Fibroblast of lung (primary cell): Measurements from ENCODE around the gene ENPEP. TPM values are rescaled to one million over a fixed set of nuclear protein-coding genes. Genes with fewer than 3 reads are reported as not detected.

Experiments used
- DNase-seq, 2 donors: peaks; one replicate each; pipeline versions ENCODE4 v3.0.0 to v3.0.0-alpha.2; 2010; ENCODE audit warnings: low read depth in 2 of 2
- H2AFZ ChIP-seq: 2 replicates; pipeline ENCODE4 v1.5.1; 2012; ENCODE audit warnings: low read length, control low read depth, inconsistent platforms
- H3K27ac ChIP-seq: 2 replicates; pipeline ENCODE4 v1.5.1; 2011; ENCODE audit warnings: low read length, control low read depth; ENCODE audit not compliant: insufficient read depth
- H3K27me3 ChIP-seq: 2 replicates; pipeline ENCODE4 v1.5.1; 2011; ENCODE audit warnings: mild to moderate bottlenecking, low read length; ENCODE audit not compliant: control insufficient read depth, insufficient read depth
- H3K36me3 ChIP-seq: 2 replicates; pipeline ENCODE4 v1.5.1; 2011; ENCODE audit warnings: low read length; ENCODE audit not compliant: control insufficient read depth, insufficient read depth
- H3K4me1 ChIP-seq: 2 replicates; pipeline ENCODE4 v1.5.1; 2011; ENCODE audit warnings: low read length; ENCODE audit not compliant: control insufficient read depth, insufficient read depth; ENCODE audit errors: extremely low read depth
- H3K4me2 ChIP-seq: 2 replicates; pipeline ENCODE4 v1.5.1; 2011; ENCODE audit warnings: low read length, control low read depth; ENCODE audit not compliant: insufficient read depth; ENCODE audit errors: extremely low read depth
- H3K4me3 ChIP-seq, 4 experiments: fragments of 200-600 bp in 1 of 4; sonication (generic) in 1 of 4; replicated peaks in 1 of 4; 2 replicates each; pipeline ENCODE4 v1.5.1; 2011 to 2016; ENCODE audit warnings: low read length in 4 of 4, low read depth in 3 of 4, mild to moderate bottlenecking in 3 of 4, control low read depth in 2 of 4, inconsistent platforms in 1 of 4, mixed read lengths in 1 of 4; ENCODE audit not compliant: insufficient read depth in 1 of 4; ENCODE audit errors: control extremely low read depth in 1 of 4
- H3K79me2 ChIP-seq: 2 replicates; pipeline ENCODE4 v1.5.1; 2012; ENCODE audit warnings: mild to moderate bottlenecking, low read length, inconsistent platforms; ENCODE audit not compliant: control insufficient read depth, insufficient read depth
- H3K9ac ChIP-seq: 2 replicates; pipeline ENCODE4 v1.5.1; 2011; ENCODE audit warnings: mild to moderate bottlenecking, low read length, control low read depth; ENCODE audit not compliant: insufficient read depth
- H3K9me3 ChIP-seq: 2 replicates; pipeline ENCODE4 v1.5.1; 2012; ENCODE audit warnings: low read depth, low read length; ENCODE audit not compliant: control insufficient read depth, insufficient read depth
- H4K20me1 ChIP-seq: 2 replicates; pipeline ENCODE4 v1.5.1; 2011; ENCODE audit warnings: low read length; ENCODE audit not compliant: control insufficient read depth, insufficient read depth; ENCODE audit errors: extremely low read depth
- EZH2 ChIP-seq: IDR thresholded peaks from 2 replicates; pipeline ENCODE4 v1.5.1; 2012; ENCODE audit warnings: low read length, control low read depth, mild to moderate bottlenecking; ENCODE audit errors: missing control alignments
- polyA plus RNA-seq, 2 donors: library from polyadenylated mRNA; depleted of rRNA in 1 of 2; stranded (reverse) in 1 of 2; unstranded in 1 of 2; fragments of >200 nt; gene quantifications; 2 replicates each; pipeline ENCODE4 v1.2.1, GENCODE V29; 2011 to 2012; ENCODE audit warnings: missing spikeins in 1 of 2
- total RNA-seq: library from RNA; depleted of rRNA; stranded (reverse); fragments of >200 nt; gene quantifications from 2 replicates; pipeline ENCODE4 v1.2.1, GENCODE V29; 2014
- TF ChIP-seq, protein P1 (sequence below), 2 donors: IDR thresholded peaks in 1 of 2; conservative IDR thresholded peaks in 1 of 2; 1 replicate in 1 of 2; 2 replicates in 1 of 2; pipeline ENCODE4 v1.5.1; 2011 to 2012; ENCODE audit warnings: low read length in 2 of 2, control low read depth in 1 of 2, inconsistent platforms in 1 of 2, low read depth in 1 of 2, mild to moderate bottlenecking in 1 of 2

ENPEP gene
- total and polyA plus RNA-seq, 2 donors (not counting 1 experiment from before 2014, with no cell fraction given), result 0.28 TPM; not detected in 1

DNA sequence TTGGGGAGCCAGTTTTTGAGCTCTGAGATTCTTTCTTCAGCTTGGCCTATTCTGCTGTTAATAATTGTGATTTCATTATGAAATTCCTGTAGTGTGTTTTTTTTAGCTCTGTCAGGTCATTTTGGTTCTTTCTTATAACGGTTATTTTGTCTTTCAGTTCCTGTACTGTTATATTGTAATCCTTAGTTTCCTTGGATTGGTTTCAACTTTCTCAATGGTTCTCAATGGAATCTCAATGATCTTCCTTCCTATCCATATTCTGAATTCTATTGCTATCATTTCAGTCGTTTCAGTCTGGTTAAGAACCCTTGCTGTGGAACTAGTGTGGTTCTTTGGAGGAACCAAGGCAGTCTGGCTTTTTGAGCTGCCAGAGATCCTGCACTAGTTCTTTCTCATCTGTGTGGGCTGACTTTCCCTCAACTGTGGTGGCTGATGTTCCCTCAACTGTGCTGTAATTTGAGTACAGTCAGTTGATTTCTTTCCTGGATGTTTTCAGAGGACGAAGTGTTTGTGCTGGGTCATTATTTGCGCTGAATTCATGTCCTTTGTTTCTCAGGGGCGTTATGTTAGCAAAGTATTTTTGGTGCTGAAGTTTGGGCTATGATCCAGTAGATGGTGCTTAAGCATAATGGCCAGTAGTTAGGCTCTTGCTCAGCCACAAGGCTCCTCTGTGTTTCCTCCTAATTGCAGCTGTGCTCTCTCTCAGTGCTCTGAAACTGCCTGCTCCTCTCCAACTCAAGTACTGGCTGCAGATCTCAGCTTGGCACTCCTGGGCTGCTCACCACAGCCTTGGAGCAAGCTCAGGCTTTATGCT is 27.5 kb downstream of the ENPEP start:
- H3K27me3 ChIP-seq, result no peaks in the 10 kb centered on the region
- no peak overlapping the region for H3K4me3 ChIP-seq
- no peaks in the 10 kb centered on the region for H3K9me3 ChIP-seq
- no peak overlapping the region for H3K27ac ChIP-seq
- no peaks in the 10 kb centered on the region for H4K20me1 ChIP-seq
- H3K4me1 ChIP-seq, result no peaks in the 10 kb centered on the region
- no peaks in the 10 kb centered on the region for H3K36me3 ChIP-seq
- peak; percentile 34 to 64 for DNase-seq
- TF ChIP-seq, protein P1, sequence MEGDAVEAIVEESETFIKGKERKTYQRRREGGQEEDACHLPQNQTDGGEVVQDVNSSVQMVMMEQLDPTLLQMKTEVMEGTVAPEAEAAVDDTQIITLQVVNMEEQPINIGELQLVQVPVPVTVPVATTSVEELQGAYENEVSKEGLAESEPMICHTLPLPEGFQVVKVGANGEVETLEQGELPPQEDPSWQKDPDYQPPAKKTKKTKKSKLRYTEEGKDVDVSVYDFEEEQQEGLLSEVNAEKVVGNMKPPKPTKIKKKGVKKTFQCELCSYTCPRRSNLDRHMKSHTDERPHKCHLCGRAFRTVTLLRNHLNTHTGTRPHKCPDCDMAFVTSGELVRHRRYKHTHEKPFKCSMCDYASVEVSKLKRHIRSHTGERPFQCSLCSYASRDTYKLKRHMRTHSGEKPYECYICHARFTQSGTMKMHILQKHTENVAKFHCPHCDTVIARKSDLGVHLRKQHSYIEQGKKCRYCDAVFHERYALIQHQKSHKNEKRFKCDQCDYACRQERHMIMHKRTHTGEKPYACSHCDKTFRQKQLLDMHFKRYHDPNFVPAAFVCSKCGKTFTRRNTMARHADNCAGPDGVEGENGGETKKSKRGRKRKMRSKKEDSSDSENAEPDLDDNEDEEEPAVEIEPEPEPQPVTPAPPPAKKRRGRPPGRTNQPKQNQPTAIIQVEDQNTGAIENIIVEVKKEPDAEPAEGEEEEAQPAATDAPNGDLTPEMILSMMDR (conservative IDR thresholded peaks at IDR 0.05 in 1 of 2, IDR thresholded peaks at IDR 0.05 in 1 of 2; ENCODE audit: low read depth in 1 of 2, low read length in 2 of 2), result no peak
- TF ChIP-seq EZH2, result no peak
- H3K4me2 ChIP-seq, result no peak overlapping the region
- no peak overlapping the region for H3K9ac ChIP-seq
- H2AFZ ChIP-seq, result no peak overlapping the region
- no peaks in the 10 kb centered on the region for H3K79me2 ChIP-seq

DNA sequence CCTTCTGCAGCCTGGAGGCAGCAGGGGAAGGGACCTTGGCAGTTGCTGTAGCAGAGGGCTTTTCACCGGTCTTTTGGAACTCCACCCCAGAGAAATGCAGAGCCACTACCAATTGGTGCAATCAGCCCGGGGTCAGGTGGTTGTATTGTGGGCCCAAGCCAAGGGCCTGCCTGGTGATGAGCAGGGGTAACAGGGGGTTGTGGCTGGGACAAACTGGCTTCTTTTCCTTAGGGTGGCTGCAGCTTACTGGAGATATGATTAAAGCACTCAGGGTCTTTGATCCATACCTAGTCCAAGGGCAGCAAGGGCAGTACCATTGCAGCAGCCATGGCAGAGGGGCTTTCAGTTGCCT is 28.1 kb downstream of the ENPEP start:
- no peak overlapping the region for H3K4me3 ChIP-seq
- no peak for DNase-seq
- no peaks in the 10 kb centered on the region for H3K4me1 ChIP-seq
- H3K27me3 ChIP-seq, result no peaks in the 10 kb centered on the region
- no peaks in the 10 kb centered on the region for H3K79me2 ChIP-seq
- H2AFZ ChIP-seq, result no peak overlapping the region
- no peak overlapping the region for H3K9ac ChIP-seq
- H3K4me2 ChIP-seq, result no peak overlapping the region
- H3K9me3 ChIP-seq, result no peaks in the 10 kb centered on the region
- no peaks in the 10 kb centered on the region for H4K20me1 ChIP-seq
- no peaks in the 10 kb centered on the region for H3K36me3 ChIP-seq
- TF ChIP-seq, protein P1 (conservative IDR thresholded peaks at IDR 0.05 in 1 of 2, IDR thresholded peaks at IDR 0.05 in 1 of 2; ENCODE audit: low read depth in 1 of 2, low read length in 2 of 2), result no peak
- no peak for TF ChIP-seq EZH2
- H3K27ac ChIP-seq, result no peak overlapping the region

DNA sequence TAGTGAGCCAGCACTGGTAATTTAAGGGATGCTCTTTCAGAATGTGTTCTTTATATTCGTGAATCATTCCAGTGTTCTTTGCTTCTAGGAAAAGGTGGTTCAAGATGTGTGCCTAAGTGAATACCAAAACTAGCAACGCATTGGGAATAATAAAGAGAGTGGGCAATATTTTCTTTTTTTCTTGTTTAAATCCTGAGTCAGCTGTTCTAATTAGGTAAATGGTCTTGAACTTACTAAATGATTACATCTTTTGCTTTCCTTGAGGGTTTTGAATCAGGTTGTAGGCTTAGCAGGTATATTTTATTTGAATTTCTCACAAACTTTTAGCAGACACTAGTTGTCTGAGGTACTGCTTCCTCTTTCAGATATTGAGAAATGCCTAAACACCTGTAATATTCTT is 29.5 kb downstream of the ENPEP start:
- H3K36me3 ChIP-seq, result no peaks in the 10 kb centered on the region
- no peak overlapping the region for H2AFZ ChIP-seq
- H3K9me3 ChIP-seq, result no peaks in the 10 kb centered on the region
- H3K4me3 ChIP-seq, result no peak overlapping the region
- no peak overlapping the region for H3K27ac ChIP-seq
- no peak overlapping the region for H3K9ac ChIP-seq
- no peaks in the 10 kb centered on the region for H3K27me3 ChIP-seq
- no peak overlapping the region for H3K4me2 ChIP-seq
- H4K20me1 ChIP-seq, result no peaks in the 10 kb centered on the region
- DNase-seq, result no peak
- no peaks in the 10 kb centered on the region for H3K4me1 ChIP-seq
- H3K79me2 ChIP-seq, result no peaks in the 10 kb centered on the region
- TF ChIP-seq EZH2, result no peak
- TF ChIP-seq, protein P1 (conservative IDR thresholded peaks at IDR 0.05 in 1 of 2, IDR thresholded peaks at IDR 0.05 in 1 of 2; ENCODE audit: low read depth in 1 of 2, low read length in 2 of 2), result no peak
